ENCODE measurements around the gene PHLDB3. TPM values are rescaled to one million over a fixed set of nuclear protein-coding genes. Genes with fewer than 3 reads are reported as not detected.

PHLDB3 gene
- total and polyA plus RNA-seq, 4 donors, result 4.8 to 18.5 (median 9.9) TPM

- Histone ChIP-seq H3K36me3 (ENCODE audit: control insufficient read depth in 1 of 2, insufficient read depth in 2 of 2, low read length in 1 of 2) (peaks cover 3% of the 10 kb centered on the region in 2 donors), H3K27ac (ENCODE audit: low read depth in 1 of 2, low read length in 2 of 2) (no peak overlapping the region), H3K27me3 (ENCODE audit: control insufficient read depth in 1 of 2, insufficient read depth in 2 of 2, low read length in 1 of 2) (no peaks in the 10 kb centered on the region), H3K9me3 (ENCODE audit: control insufficient read depth, low read length) (no peaks in the 10 kb centered on the region), H3K4me1 (ENCODE audit: control insufficient read depth in 1 of 2, insufficient read depth in 2 of 2, low read length in 2 of 2) (no peaks in the 10 kb centered on the region), H3K4me3 (ENCODE audit: low read length in 2 of 2) (no peak overlapping the region)
- intact Hi-C loops (cut with DNase I), result no loop called here
- 47 to 62% methylated on average over 2 of the region's 2 CpGs for WGBS, 2 donors
- DNase-seq, result no peak
- no peak for ATAC-seq (ENCODE audit: low FRiP score)
Observed at GRCh38 chr19:43545981-43546380, 41.4 kb upstream of the PHLDB3 start.

- no peak for ATAC-seq (ENCODE audit: low FRiP score)
- 82 to 88% methylated on average over 5 of the region's 5 CpGs for WGBS, 2 donors
- Histone ChIP-seq H3K36me3 (ENCODE audit: control insufficient read depth in 1 of 2, insufficient read depth in 2 of 2, low read length in 1 of 2) (peaks cover 3 to 4% of the 10 kb centered on the region in 2 donors), H3K27ac (ENCODE audit: low read depth in 1 of 2, low read length in 2 of 2) (no peak overlapping the region), H3K4me1 (ENCODE audit: control insufficient read depth in 1 of 2, insufficient read depth in 2 of 2, low read length in 2 of 2) (no peaks in the 10 kb centered on the region), H3K9me3 (ENCODE audit: control insufficient read depth, low read length) (no peaks in the 10 kb centered on the region), H3K4me3 (ENCODE audit: low read length in 2 of 2) (no peak overlapping the region), H3K27me3 (ENCODE audit: control insufficient read depth in 1 of 2, insufficient read depth in 2 of 2, low read length in 1 of 2) (no peaks in the 10 kb centered on the region)
- DNase-seq, result no peak
- intact Hi-C loops (cut with DNase I), result no loop called here
Observed at GRCh38 chr19:43545276-43545675, 40.7 kb upstream of the PHLDB3 start.

GRCh38 chr19:43544077-43544476, 39.5 kb upstream of the PHLDB3 start:
- peaks cover 3 to 4% of the 10 kb centered on the region in 2 donors for H3K36me3 ChIP-seq (ENCODE audit: control insufficient read depth in 1 of 2, insufficient read depth in 2 of 2, low read length in 1 of 2)
- 95 to 96% methylated on average over 9 of the region's 9 CpGs for WGBS, 2 donors

GRCh38 chr19:43541920-43542650, 37.5 kb upstream of the PHLDB3 start:
- intact Hi-C loops (cut with DNase I), result no loop called here
- no peaks in the 10 kb centered on the region for H3K4me1 ChIP-seq (ENCODE audit: control insufficient read depth in 1 of 2, insufficient read depth in 2 of 2, low read length in 2 of 2)
- WGBS, 2 donors, result 96 to 99% methylated on average over 5 of the region's 5 CpGs
- H3K36me3 ChIP-seq (ENCODE audit: control insufficient read depth in 1 of 2, insufficient read depth in 2 of 2, low read length in 1 of 2), result peaks cover 3 to 4% of the 10 kb centered on the region in 2 donors
- no peak overlapping the region for H3K4me3 ChIP-seq (ENCODE audit: low read length in 2 of 2)
- H3K27ac ChIP-seq (ENCODE audit: low read depth in 1 of 2, low read length in 2 of 2), result no peak overlapping the region
- H3K27me3 ChIP-seq (ENCODE audit: control insufficient read depth in 1 of 2, insufficient read depth in 2 of 2, low read length in 1 of 2), result no peaks in the 10 kb centered on the region
- no peak for DNase-seq
- no peaks in the 10 kb centered on the region for H3K9me3 ChIP-seq (ENCODE audit: control insufficient read depth, low read length)
- ATAC-seq (ENCODE audit: low FRiP score), result no peak

More at GRCh38 chr19:43544077-43544476, 39.5 kb upstream of the PHLDB3 start:
- Histone ChIP-seq H3K27ac (ENCODE audit: low read depth in 1 of 2, low read length in 2 of 2) (no peak overlapping the region), H3K27me3 (ENCODE audit: control insufficient read depth in 1 of 2, insufficient read depth in 2 of 2, low read length in 1 of 2) (no peaks in the 10 kb centered on the region), H3K4me3 (ENCODE audit: low read length in 2 of 2) (no peak overlapping the region), H3K4me1 (ENCODE audit: control insufficient read depth in 1 of 2, insufficient read depth in 2 of 2, low read length in 2 of 2) (no peaks in the 10 kb centered on the region), H3K9me3 (ENCODE audit: control insufficient read depth, low read length) (no peaks in the 10 kb centered on the region)
- intact Hi-C loops (cut with DNase I), result no loop called here
- ATAC-seq (ENCODE audit: low FRiP score) (no peak), DNase-seq (no peak)

GRCh38 chr19:43540381-43540780, 35.8 kb upstream of the PHLDB3 start:
- Histone ChIP-seq H3K4me3 (ENCODE audit: low read length in 2 of 2) (no peak overlapping the region), H3K27me3 (ENCODE audit: control insufficient read depth in 1 of 2, insufficient read depth in 2 of 2, low read length in 1 of 2) (no peaks in the 10 kb centered on the region), H3K27ac (ENCODE audit: low read depth in 1 of 2, low read length in 2 of 2) (no peak overlapping the region), H3K4me1 (ENCODE audit: control insufficient read depth in 1 of 2, insufficient read depth in 2 of 2, low read length in 2 of 2) (no peaks in the 10 kb centered on the region), H3K9me3 (ENCODE audit: control insufficient read depth, low read length) (no peaks in the 10 kb centered on the region), H3K36me3 (ENCODE audit: control insufficient read depth in 1 of 2, insufficient read depth in 2 of 2, low read length in 1 of 2) (peaks cover 3% of the 10 kb centered on the region in 2 donors)
- intact Hi-C loops (cut with DNase I), result no loop called here
- 97 to 98% methylated on average over 3 of the region's 3 CpGs for WGBS, 2 donors
- no peak for ATAC-seq (ENCODE audit: low FRiP score)
- peak in 1 of 2 donors; percentile 16 for DNase-seq

GRCh38 chr19:43538922-43539321, 34.4 kb upstream of the PHLDB3 start:
- no peak overlapping the region for H3K4me3 ChIP-seq (ENCODE audit: low read length in 2 of 2)
- no peaks in the 10 kb centered on the region for H3K27me3 ChIP-seq (ENCODE audit: control insufficient read depth in 1 of 2, insufficient read depth in 2 of 2, low read length in 1 of 2)
- no peaks in the 10 kb centered on the region for H3K9me3 ChIP-seq (ENCODE audit: control insufficient read depth, low read length)
- ATAC-seq (ENCODE audit: low FRiP score) (no peak), DNase-seq (no peak)
- no peak overlapping the region for H3K27ac ChIP-seq (ENCODE audit: low read depth in 1 of 2, low read length in 2 of 2)
- H3K36me3 ChIP-seq (ENCODE audit: control insufficient read depth in 1 of 2, insufficient read depth in 2 of 2, low read length in 1 of 2), result peaks cover 2 to 3% of the 10 kb centered on the region in 2 donors
- intact Hi-C loops (cut with DNase I), result loop anchor here (5.0 to 10.0 kb wide), 3 partner anchors 53 to 126 kb away; no protein-coding TSS in a partner anchor
- no peaks in the 10 kb centered on the region for H3K4me1 ChIP-seq (ENCODE audit: control insufficient read depth in 1 of 2, insufficient read depth in 2 of 2, low read length in 2 of 2)

- Histone ChIP-seq H3K27ac (ENCODE audit: low read depth in 1 of 2, low read length in 2 of 2) (peak overlapping the region; percentile 8 to 62), H3K9me3 (ENCODE audit: control insufficient read depth, low read length) (no peaks in the 10 kb centered on the region), H3K4me1 (ENCODE audit: control insufficient read depth in 1 of 2, insufficient read depth in 2 of 2, low read length in 2 of 2) (no peaks in the 10 kb centered on the region), H3K36me3 (ENCODE audit: control insufficient read depth in 1 of 2, insufficient read depth in 2 of 2, low read length in 1 of 2) (no peaks in the 10 kb centered on the region), H3K27me3 (ENCODE audit: control insufficient read depth in 1 of 2, insufficient read depth in 2 of 2, low read length in 1 of 2) (no peaks in the 10 kb centered on the region), H3K4me3 (ENCODE audit: low read length in 2 of 2) (no peak overlapping the region)
- peak; percentile 80 to 93 for DNase-seq
- WGBS, 2 donors, result 35 to 44% methylated on average over 49 to 62 of the region's 62 CpGs
- no peak for ATAC-seq (ENCODE audit: low FRiP score)
- intact Hi-C loops (cut with DNase I), result loop anchor here (5.0 to 10.0 kb wide), 4 partner anchors 57 to 132 kb away; no protein-coding TSS in a partner anchor
Observed at GRCh38 chr19:43534816-43535761, 30.5 kb upstream of the PHLDB3 start.

- Histone ChIP-seq H3K4me1 (ENCODE audit: control insufficient read depth in 1 of 2, insufficient read depth in 2 of 2, low read length in 2 of 2) (no peaks in the 10 kb centered on the region), H3K27me3 (ENCODE audit: control insufficient read depth in 1 of 2, insufficient read depth in 2 of 2, low read length in 1 of 2) (no peaks in the 10 kb centered on the region), H3K4me3 (ENCODE audit: low read length in 2 of 2) (no peak overlapping the region), H3K36me3 (ENCODE audit: control insufficient read depth in 1 of 2, insufficient read depth in 2 of 2, low read length in 1 of 2) (no peaks in the 10 kb centered on the region), H3K27ac (ENCODE audit: low read depth in 1 of 2, low read length in 2 of 2) (peak overlapping the region; percentile 7 to 8), H3K9me3 (ENCODE audit: control insufficient read depth, low read length) (no peaks in the 10 kb centered on the region)
- DNase-seq (no peak), ATAC-seq (ENCODE audit: low FRiP score) (no peak)
- intact Hi-C loops (cut with DNase I), result loop anchor here (5.0 to 10.0 kb wide), 2 partner anchors 130 to 133 kb away; no protein-coding TSS in a partner anchor
- WGBS, 2 donors, result 4 to 6% methylated on average over 17 of the region's 17 CpGs
Observed at GRCh38 chr19:43534305-43534815, 29.8 kb upstream of the PHLDB3 start.

Measured in aorta (tissue), 5 donors.